H1 (cell line): Measurements from ENCODE around the gene GDAP2. TPM values are rescaled to one million over a fixed set of nuclear protein-coding genes. Genes with fewer than 3 reads are reported as not detected.

Experiments used
- EZH2 ChIP-seq: fragments of 200-600 bp; sonication (generic); IDR thresholded peaks from 2 replicates; pipeline ENCODE4 v1.7.1; 2012; ENCODE audit warnings: low read depth, mild to moderate bottlenecking, moderate library complexity, low read length, inconsistent platforms; ENCODE audit not compliant: severe bottlenecking
- NANOG ChIP-seq: IDR thresholded peaks from 2 replicates; pipeline ENCODE4 v1.6.1; 2011; ENCODE audit warnings: low read length, low read depth, mild to moderate bottlenecking, inconsistent platforms; ENCODE audit not compliant: insufficient read depth, poor library complexity, severe bottlenecking
- polyA plus RNA-seq, 7 experiments: library from polyadenylated mRNA; depleted of rRNA in 3 of 7; stranded (reverse) in 5 of 7; unstranded in 2 of 7; fragments of >200 nt in 5 of 7; fragments of 200-250 nt in 2 of 7; gene quantifications; 1 replicate in 5 of 7; 2 replicates in 1 of 7; 4 replicates in 1 of 7; pipeline versions ENCODE4 v1.2.1 to v1.2.3, GENCODE V29; 2011 to 2013; ENCODE audit warnings: missing spikeins in 2 of 7, mixed read lengths in 2 of 7
- total RNA-seq: library from RNA; stranded (reverse); fragmentation: NEBNext Ultra II Directional; extraction: Animal tissue kit (Norgen Biotek cat#: 25700); gene quantifications from 2 replicates; pipeline ENCODE4 v1.2.1, GENCODE V29; 2021
- TF ChIP-seq, protein P1 (sequence below): IDR thresholded peaks from 2 replicates; pipeline ENCODE4 v1.6.1; 2012; ENCODE audit warnings: inconsistent platforms

GDAP2 gene
- total and polyA plus RNA-seq, 2 of the 8 experiments (the other 6 are each of a cell fraction or from before 2014, with no cell fraction given), result 8.6 to 27.8 TPM

DNA sequence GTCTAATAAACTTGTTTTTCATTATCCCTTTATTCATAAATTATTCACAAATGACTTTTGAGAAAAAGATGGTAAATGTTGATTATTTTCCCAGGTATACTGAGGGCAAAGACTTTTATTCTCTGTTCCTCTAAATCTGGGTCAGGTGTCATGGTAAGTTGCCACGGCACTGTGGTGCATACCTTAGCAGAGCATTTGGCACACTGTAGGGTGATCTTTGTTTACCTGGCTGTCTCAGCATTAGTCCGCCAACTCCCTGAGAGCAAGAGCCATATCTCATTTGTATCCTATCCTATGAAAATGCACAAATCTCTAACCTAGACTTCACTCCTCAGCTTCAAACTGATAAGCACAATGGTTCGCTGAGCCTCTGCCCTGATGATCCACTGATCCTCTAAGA lies 24.9 kb downstream of the GDAP2 start (continued):
- TF ChIP-seq NANOG (no peak), EZH2 (no peak)
- TF ChIP-seq, protein P1, sequence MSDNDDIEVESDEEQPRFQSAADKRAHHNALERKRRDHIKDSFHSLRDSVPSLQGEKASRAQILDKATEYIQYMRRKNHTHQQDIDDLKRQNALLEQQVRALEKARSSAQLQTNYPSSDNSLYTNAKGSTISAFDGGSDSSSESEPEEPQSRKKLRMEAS, result no peak
- TF ChIP-seq, all 59 proteins: peak for 0
